ENCODE results near the gene MAF.

MAF gene

DNA sequence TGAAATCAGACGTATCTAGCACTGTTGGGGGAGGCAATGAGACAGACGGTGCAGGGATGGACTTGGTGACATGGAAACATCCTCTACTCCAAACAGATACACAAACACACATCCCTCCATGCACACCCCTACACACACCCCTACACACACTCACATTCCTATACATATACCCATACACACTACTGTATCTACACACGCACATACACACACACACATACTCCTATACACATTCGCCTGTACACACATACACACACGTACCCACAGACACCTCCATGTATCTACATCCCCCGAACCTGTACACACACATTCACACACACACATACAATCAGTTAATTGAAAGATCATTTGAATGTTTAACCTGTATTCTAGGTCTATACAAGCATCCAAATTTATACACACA is 53.5 kb downstream of the MAF start:
- no peak for TF ChIP-seq ZFX (IDR thresholded peaks at IDR 0.05)
- TF ChIP-seq, protein P1, sequence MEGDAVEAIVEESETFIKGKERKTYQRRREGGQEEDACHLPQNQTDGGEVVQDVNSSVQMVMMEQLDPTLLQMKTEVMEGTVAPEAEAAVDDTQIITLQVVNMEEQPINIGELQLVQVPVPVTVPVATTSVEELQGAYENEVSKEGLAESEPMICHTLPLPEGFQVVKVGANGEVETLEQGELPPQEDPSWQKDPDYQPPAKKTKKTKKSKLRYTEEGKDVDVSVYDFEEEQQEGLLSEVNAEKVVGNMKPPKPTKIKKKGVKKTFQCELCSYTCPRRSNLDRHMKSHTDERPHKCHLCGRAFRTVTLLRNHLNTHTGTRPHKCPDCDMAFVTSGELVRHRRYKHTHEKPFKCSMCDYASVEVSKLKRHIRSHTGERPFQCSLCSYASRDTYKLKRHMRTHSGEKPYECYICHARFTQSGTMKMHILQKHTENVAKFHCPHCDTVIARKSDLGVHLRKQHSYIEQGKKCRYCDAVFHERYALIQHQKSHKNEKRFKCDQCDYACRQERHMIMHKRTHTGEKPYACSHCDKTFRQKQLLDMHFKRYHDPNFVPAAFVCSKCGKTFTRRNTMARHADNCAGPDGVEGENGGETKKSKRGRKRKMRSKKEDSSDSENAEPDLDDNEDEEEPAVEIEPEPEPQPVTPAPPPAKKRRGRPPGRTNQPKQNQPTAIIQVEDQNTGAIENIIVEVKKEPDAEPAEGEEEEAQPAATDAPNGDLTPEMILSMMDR (conservative IDR thresholded peaks at IDR 0.05), result no peak
- H3K27ac ChIP-seq, result no peak overlapping the region
